Skeletal muscle tissue (tissue), 4 donors: ENCODE measurements around the gene LCK. TPM values are rescaled to one million over a fixed set of nuclear protein-coding genes. Genes with fewer than 3 reads are reported as not detected.

ENCODE experiments used
- H3K27ac ChIP-seq: one replicate; pipeline ENCODE4 v1.7.0; 2013; ENCODE audit warnings: mild to moderate bottlenecking, low read depth, low read length, inconsistent platforms
- H3K27me3 ChIP-seq, 3 donors: one replicate each; pipeline ENCODE4 v1.7.0; 2013; ENCODE audit warnings: low read length in 3 of 3; ENCODE audit not compliant: control insufficient read depth in 3 of 3, insufficient read depth in 3 of 3
- H3K36me3 ChIP-seq, 3 donors: one replicate each; pipeline ENCODE4 v1.7.0; 2013; ENCODE audit warnings: low read length in 3 of 3; ENCODE audit not compliant: control insufficient read depth in 3 of 3, insufficient read depth in 3 of 3
- H3K4me1 ChIP-seq, 3 donors: one replicate each; pipeline ENCODE4 v1.7.0; 2013; ENCODE audit warnings: low read length in 3 of 3, mild to moderate bottlenecking in 3 of 3; ENCODE audit not compliant: control insufficient read depth in 3 of 3, insufficient read depth in 3 of 3
- H3K4me3 ChIP-seq, 3 donors: one replicate each; pipeline ENCODE4 v1.7.0; 2013; ENCODE audit warnings: low read length in 3 of 3
- H3K9ac ChIP-seq, 3 donors: one replicate each; pipeline ENCODE4 v1.7.0; 2013; ENCODE audit warnings: low read length in 3 of 3, mild to moderate bottlenecking in 3 of 3, moderate library complexity in 2 of 3, low read depth in 1 of 3
- H3K9me3 ChIP-seq, 3 donors: one replicate each; pipeline ENCODE4 v1.7.0; 2013; ENCODE audit warnings: low read length in 3 of 3; ENCODE audit not compliant: control insufficient read depth in 3 of 3
- total RNA-seq: library from RNA; depleted of rRNA; stranded (reverse); fragments of >200 nt; gene quantifications from one replicate; pipeline ENCODE4 v1.2.3, GENCODE V29; 2014
- donor health status: Osteomylitis.

LCK gene
- total RNA-seq, 1 donor from 2014 or later, result 2.1 TPM

GRCh38 chr1:32220746-32221580 lies 30.1 kb upstream of the LCK start:
- H3K4me1 ChIP-seq, result peaks cover 27 to 30% (median 28%) of the 10 kb centered on the region in 3 donors
- no peak overlapping the region for H3K27ac ChIP-seq
- peaks cover 34 to 37% (median 35%) of the 10 kb centered on the region in 3 donors for H3K36me3 ChIP-seq

GRCh38 chr1:32221581-32221979 lies 29.5 kb upstream of the LCK start:
- Histone ChIP-seq H3K4me1 (peaks cover 26 to 30% (median 27%) of the 10 kb centered on the region in 3 donors), H3K4me3 (peak overlapping the region; percentile 94 to 99 (median 97)), H3K27ac (peak overlapping the region; percentile 97), H3K9ac (peak overlapping the region; percentile 96 to 99 (median 98)), H3K27me3 (no peaks in the 10 kb centered on the region), H3K9me3 (no peaks in the 10 kb centered on the region), H3K36me3 (peaks cover 33 to 35% (median 33%) of the 10 kb centered on the region in 3 donors)

More at GRCh38 chr1:32220746-32221580, 30.1 kb upstream of the LCK start:
- Histone ChIP-seq H3K27me3 (no peaks in the 10 kb centered on the region), H3K9me3 (no peaks in the 10 kb centered on the region), H3K9ac (peak overlapping the region; percentile 96 to 99 (median 98)), H3K4me3 (peak overlapping the region; percentile 94 to 99 (median 97))

- Histone ChIP-seq H3K9me3 (no peaks in the 10 kb centered on the region), H3K9ac (peak within 1 kb of the TSS; percentile 96 to 99 (median 98)), H3K4me3 (peak within 1 kb of the TSS; percentile 94 to 99 (median 97)), H3K27me3 (no peaks in the 10 kb centered on the region), H3K36me3 (peaks cover 27 to 33% (median 31%) of the 10 kb centered on the region in 3 donors), H3K4me1 (peaks cover 26 to 30% (median 27%) of the 10 kb centered on the region in 3 donors), H3K27ac (peak within 1 kb of the TSS; percentile 97)
Measured at GRCh38 chr1:32221980-32222755, 28.9 kb upstream of the LCK start, which contains the start of the genes EIF3I and TMEM234. Gene EIF3I (plus strand): TSS chr1:32222407. CDS start chr1:32222442, 35 bp downstream. Gene TMEM234 (minus strand): TSS chr1:32222353. CDS start chr1:32222322, 31 bp downstream.

DNA sequence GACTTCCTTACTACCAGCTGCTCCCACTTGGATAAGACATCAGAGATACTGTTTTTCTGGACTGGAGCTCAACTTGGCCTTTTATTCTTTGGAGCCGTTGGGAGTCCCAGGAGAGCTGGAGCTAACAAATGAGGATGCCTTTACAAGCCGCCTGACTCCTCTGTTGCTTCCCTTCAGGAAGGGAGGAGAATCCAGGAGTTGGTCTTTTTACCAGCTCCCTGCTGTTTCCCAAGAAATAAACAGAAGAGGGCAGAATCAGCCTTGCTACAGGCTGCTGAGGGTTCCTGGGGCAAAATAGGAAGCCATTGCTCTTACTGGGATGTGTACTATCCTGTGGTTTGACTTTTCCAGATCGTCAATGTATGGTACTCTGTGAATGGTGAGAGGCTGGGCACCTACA lies 27.4 kb upstream of the LCK start:
- no peaks in the 10 kb centered on the region for H3K9me3 ChIP-seq
- peak overlapping the region; percentile 97 for H3K27ac ChIP-seq
- peak overlapping the region; percentile 1 to 57 (median 45) for H3K9ac ChIP-seq
- H3K27me3 ChIP-seq, result no peaks in the 10 kb centered on the region
- peak overlapping the region in 1 of 3 donors; percentile 54 for H3K4me3 ChIP-seq
- peaks cover 38 to 46% (median 42%) of the 10 kb centered on the region in 3 donors for H3K36me3 ChIP-seq
- peaks cover 26 to 30% (median 27%) of the 10 kb centered on the region in 3 donors for H3K4me1 ChIP-seq

DNA sequence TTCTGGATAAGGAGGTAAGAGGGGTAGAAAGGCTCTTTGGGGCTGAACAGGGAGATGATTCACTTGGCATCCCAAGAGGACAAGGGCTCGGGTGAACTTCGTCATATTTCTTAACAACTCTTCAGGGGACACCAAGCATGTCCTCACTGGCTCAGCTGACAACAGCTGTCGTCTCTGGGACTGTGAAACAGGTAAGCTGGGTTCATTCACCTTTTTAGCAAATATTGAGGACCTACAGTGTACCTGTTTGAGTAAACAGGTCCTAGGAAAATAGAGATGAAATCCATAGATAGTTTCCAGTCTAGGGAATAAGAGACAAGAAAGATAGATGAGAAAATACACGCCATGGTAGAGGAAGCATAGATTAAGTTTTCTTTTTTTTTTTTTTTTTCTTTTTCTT lies 26.8 kb upstream of the LCK start:
- Histone ChIP-seq H3K9ac (peak overlapping the region in 1 of 3 donors; percentile 1), H3K27me3 (no peaks in the 10 kb centered on the region), H3K27ac (peak overlapping the region; percentile 97), H3K4me1 (peaks cover 26 to 30% (median 27%) of the 10 kb centered on the region in 3 donors), H3K9me3 (no peaks in the 10 kb centered on the region), H3K4me3 (peak overlapping the region in 1 of 3 donors; percentile 9), H3K36me3 (peaks cover 41 to 48% (median 46%) of the 10 kb centered on the region in 3 donors)

DNA sequence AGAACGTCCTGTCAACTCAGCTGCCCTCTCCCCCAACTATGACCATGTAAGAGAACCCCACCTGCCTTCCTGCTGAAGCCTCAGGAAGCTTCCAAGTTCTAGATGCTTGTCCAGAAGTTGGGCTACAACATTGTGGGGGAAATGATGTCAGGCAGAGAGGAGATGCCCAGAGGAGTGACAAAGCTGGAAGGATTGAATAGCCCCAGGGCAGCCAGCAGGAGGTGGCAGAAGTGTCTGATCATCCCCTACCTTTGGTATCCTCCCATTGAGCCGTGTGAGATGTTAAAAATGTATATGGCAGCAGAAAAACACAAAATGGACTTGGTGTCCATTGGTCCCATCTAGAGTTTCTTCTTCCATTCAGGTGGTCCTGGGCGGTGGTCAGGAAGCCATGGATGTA lies 22.3 kb upstream of the LCK start:
- no peaks in the 10 kb centered on the region for H3K27me3 ChIP-seq
- peaks cover 5 to 6% (median 6%) of the 10 kb centered on the region in 3 donors for H3K4me1 ChIP-seq
- peaks cover 54 to 61% (median 56%) of the 10 kb centered on the region in 3 donors for H3K36me3 ChIP-seq
- H3K27ac ChIP-seq, result no peak overlapping the region
- no peaks in the 10 kb centered on the region for H3K9me3 ChIP-seq
- H3K9ac ChIP-seq, result no peak overlapping the region
- H3K4me3 ChIP-seq, result no peak overlapping the region

GRCh38 chr1:32231843-32232432 lies 19.1 kb upstream of the LCK start:
- H3K27me3 ChIP-seq, result no peaks in the 10 kb centered on the region
- H3K4me1 ChIP-seq, result no peaks in the 10 kb centered on the region
- H3K9me3 ChIP-seq, result no peaks in the 10 kb centered on the region
- peaks cover 39 to 45% (median 40%) of the 10 kb centered on the region in 3 donors for H3K36me3 ChIP-seq
- no peak overlapping the region for H3K27ac ChIP-seq
- H3K9ac ChIP-seq, result no peak overlapping the region
- H3K4me3 ChIP-seq, result no peak overlapping the region

DNA sequence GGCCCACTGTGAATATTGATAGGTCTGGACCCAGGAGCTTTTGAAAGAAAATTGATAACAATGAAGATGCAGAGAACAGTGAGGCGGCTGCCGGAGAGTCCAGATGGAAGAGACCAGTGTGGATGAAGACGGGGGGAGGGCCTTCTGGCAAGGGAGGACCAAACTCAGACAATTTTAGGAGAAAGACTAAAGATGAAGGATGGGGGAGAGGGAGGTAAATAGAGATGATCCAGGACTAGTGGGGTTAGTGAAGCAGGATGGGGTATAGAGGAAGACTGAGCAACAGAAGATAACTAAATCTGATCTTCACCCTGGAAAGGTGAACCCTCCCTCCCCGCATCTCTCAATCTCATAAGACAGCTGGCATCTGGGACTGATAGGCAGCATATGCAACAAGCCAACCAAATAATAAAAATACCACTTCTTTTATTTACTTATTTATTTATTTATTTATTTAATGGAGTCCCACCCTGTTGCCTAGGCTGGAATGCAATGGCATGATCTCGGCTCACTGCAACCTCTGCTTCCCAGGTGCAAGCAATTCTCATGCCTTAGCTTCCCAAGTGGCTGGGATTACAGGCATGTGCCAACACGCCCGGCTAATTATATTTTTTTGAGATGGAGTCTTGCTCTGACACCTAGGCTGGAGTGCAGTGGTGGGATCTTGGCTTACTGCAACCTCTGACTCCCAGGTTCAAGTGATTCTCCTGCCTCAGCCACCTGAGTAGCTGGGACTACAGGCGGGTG lies 18.3 kb upstream of the LCK start:
- H3K36me3 ChIP-seq, result peaks cover 32 to 39% (median 32%) of the 10 kb centered on the region in 3 donors
- no peak overlapping the region for H3K9ac ChIP-seq
- H3K4me3 ChIP-seq, result no peak overlapping the region
- no peak overlapping the region for H3K27ac ChIP-seq
- no peaks in the 10 kb centered on the region for H3K4me1 ChIP-seq
- H3K9me3 ChIP-seq, result no peaks in the 10 kb centered on the region
- no peaks in the 10 kb centered on the region for H3K27me3 ChIP-seq

- peaks cover 0 to 2% (median 0%) of the 10 kb centered on the region in 3 donors for H3K4me1 ChIP-seq
- no peak overlapping the region for H3K4me3 ChIP-seq
- H3K27me3 ChIP-seq, result no peaks in the 10 kb centered on the region
- no peaks in the 10 kb centered on the region for H3K9me3 ChIP-seq
- no peak overlapping the region for H3K27ac ChIP-seq
- peaks cover 17 to 25% (median 18%) of the 10 kb centered on the region in 3 donors for H3K36me3 ChIP-seq
- H3K9ac ChIP-seq, result no peak overlapping the region
Measured at GRCh38 chr1:32234792-32235191, 16.3 kb upstream of the LCK start.
